Body of pancreas (tissue), 4 donors: ENCODE measurements around the gene EXOC3.

ENCODE experiments used
- POLR2A ChIP-seq, 3 donors: fragments of 450-650 bp; IDR thresholded peaks; one replicate each; pipeline ENCODE4 v1.6.1; 2016; ENCODE audit warnings: antibody characterized with exemption in 3 of 3, mild to moderate bottlenecking in 2 of 3
- TF ChIP-seq, protein P1 (sequence below), 7 experiments: fragments of 450-650 bp in 4 of 7; fragments of 200-600 bp in 3 of 7; sonication (generic) in 3 of 7; IDR thresholded peaks; one replicate each; pipeline ENCODE4 v1.5.1; 2016 to 2019; ENCODE audit warnings: antibody characterized with exemption in 7 of 7

- TF ChIP-seq, protein P1, sequence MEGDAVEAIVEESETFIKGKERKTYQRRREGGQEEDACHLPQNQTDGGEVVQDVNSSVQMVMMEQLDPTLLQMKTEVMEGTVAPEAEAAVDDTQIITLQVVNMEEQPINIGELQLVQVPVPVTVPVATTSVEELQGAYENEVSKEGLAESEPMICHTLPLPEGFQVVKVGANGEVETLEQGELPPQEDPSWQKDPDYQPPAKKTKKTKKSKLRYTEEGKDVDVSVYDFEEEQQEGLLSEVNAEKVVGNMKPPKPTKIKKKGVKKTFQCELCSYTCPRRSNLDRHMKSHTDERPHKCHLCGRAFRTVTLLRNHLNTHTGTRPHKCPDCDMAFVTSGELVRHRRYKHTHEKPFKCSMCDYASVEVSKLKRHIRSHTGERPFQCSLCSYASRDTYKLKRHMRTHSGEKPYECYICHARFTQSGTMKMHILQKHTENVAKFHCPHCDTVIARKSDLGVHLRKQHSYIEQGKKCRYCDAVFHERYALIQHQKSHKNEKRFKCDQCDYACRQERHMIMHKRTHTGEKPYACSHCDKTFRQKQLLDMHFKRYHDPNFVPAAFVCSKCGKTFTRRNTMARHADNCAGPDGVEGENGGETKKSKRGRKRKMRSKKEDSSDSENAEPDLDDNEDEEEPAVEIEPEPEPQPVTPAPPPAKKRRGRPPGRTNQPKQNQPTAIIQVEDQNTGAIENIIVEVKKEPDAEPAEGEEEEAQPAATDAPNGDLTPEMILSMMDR (IDR thresholded peaks at IDR 0.05), result no peak
- no peak for TF ChIP-seq POLR2A (IDR thresholded peaks at IDR 0.05)
These were observed 15.8 kb downstream of the EXOC3 start for GRCh38 chr5:458547-459353.
